Ovary (tissue), 3 donors: ENCODE measurements around the gene GRK1.

Experiments used
- CTCF ChIP-seq, 3 donors: fragments of 450-650 bp in 2 of 3; fragments of 200-600 bp in 1 of 3; IDR thresholded peaks; one replicate each; pipeline versions ENCODE4 v1.5.1 to v1.8.0; 2016 to 2022; ENCODE audit warnings: antibody characterized with exemption in 3 of 3, mild to moderate bottlenecking in 1 of 3
- EP300 ChIP-seq: sonication (generic); formaldehyde crosslinking; IDR thresholded peaks from one replicate; pipeline ENCODE4 v1.6.1; 2017; ENCODE audit warnings: antibody characterized with exemption
- donor health status: DM: no; HTN: no; CAD: no.

- TF ChIP-seq CTCF (IDR thresholded peaks at IDR 0.05) = no peak
- TF ChIP-seq EP300 = no peak
Observed at GRCh38 chr13:113734826-113735125, 67.8 kb downstream of the GRK1 start.
